Cortex of kidney (tissue), 1 donor: Measurements from ENCODE around the gene HSF2BP.
"Not testable (repeated sequence)": the region's sequence is repeated elsewhere in the genome, so short reads cannot be mapped to it uniquely, and the experiment has no call there.

Source experiments
- DNase-seq: peaks from one replicate; lab custom pipeline; 2025; lab: John Stamatoyannopoulos, UW

Gene HSF2BP

GRCh38 chr21:43687566-43688399 lies 28.5 kb upstream of the HSF2BP start:
- no peak for DNase-seq

GRCh38 chr21:43686811-43687565 lies 27.7 kb upstream of the HSF2BP start:
- DNase-seq, result no peak

GRCh38 chr21:43684424-43684823 lies 25.1 kb upstream of the HSF2BP start:
- no peak for DNase-seq

- DNase-seq, result no peak
These were observed 22.4 kb upstream of the HSF2BP start for GRCh38 chr21:43681650-43682049.

DNA sequence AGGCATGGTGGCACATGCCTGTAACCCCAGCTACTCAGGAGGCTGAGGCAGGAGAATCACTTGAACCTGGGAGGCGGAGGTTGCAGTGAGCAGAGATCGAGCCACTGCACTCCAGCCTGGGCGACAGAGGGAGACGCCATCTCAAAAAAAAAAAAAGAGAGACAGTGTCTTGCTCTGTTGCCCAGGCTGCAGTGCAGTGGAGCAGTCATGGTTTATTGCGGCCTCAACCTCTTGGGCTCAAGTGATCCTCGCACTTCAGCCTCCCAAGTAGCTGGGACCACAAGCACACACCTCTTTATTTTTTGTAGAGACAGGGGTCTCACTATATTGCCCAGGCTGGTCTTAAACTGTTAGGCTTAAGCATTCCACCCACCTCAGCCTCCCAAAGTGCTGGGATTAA lies 21.1 kb upstream of the HSF2BP start:
- DNase-seq, result not testable (repeated sequence)

DNA sequence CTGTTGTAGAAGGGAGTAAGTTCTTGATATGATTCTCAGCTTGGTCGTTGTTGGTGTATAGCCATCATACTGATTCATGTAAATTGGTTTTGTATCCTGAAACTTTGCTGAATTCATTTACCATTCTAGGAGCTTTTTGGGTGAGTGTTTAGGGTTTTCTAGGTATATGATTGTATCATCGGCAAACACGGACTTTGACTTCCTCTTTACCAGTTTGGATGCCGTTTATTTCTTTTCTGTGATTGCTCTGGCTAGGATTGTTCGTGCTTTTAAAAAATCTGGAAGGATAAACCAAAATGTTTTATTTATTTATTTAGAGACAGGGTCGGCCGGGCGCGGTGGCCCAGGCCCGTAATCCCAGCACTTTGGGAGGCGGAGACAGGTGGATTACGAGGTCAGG lies 20.7 kb upstream of the HSF2BP start:
- no peak for DNase-seq

GRCh38 chr21:43676391-43676790 lies 17.1 kb upstream of the HSF2BP start:
- no peak for DNase-seq

- DNase-seq, result no peak
These were observed 16.6 kb upstream of the HSF2BP start for GRCh38 chr21:43675871-43676270.

DNA sequence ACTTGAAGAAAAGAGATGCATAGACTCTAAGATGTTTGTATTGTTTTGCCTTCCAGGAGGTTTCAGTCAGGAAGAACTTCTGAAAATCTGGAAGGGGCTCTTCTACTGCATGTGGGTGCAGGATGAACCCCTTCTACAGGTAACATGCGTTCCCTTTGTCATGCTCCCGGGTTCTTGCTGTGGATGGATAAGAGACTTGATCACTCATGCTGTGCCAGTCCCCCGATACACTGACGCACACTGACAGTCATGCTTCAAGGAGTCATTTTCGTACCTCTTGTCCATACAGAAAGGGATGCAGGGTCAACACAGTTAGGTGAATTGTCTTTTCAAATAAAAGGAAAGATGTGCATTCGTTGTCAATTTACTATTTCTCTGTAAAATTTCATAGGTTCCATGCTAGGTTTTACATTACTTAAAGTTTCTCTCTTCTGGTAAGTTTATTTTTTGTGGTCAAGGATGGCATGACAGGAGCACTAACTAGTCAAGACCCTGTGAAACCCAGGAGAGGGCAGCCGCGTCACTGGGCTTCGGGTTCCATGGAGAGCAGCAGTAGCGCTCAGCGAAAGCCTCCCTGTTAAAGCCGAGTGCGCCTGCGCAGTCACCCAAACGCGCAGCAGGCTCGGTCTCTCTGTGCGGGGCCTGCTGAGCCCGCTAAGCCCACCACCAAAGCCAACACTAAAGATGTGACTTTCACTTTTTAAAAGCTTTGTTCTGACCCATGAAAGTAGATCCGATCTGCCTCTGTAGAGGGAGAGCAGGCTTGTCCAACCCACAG lies 10.7 kb upstream of the HSF2BP start:
- DNase-seq, result no peak

DNA sequence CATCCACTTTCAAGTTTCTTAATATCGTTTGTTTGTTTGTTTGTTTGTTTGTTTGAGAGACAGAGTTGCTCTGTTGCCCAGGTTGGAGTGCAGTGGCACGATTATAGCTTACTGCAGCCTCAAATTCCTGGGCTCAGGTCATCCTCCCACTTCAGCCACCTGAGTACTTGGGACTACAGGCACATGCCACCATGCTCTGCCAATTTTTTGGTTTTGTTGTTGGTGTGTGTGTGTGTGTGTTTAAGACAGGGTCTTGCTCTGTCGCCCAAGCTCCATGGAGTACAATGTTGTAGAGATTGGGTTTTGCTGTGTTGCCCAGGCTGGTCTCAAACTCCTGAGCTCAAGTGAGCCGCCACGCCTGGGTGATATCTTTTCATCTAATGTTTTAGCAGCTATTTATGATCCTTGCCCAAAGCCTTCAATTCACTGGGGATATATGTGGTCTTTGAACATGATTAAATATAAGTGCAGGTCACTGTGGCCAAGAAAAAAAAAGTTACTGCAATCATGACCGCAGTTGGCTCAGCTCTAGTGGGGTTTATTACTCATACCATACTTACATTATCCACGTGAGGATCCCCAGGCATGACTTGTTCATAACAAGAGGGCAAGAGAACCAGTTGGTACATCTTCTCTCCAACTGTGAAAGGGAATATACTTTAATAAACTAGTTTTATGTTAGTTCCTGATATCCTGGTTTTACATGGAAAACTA lies 8.1 kb upstream of the HSF2BP start:
- DNase-seq, result no peak

GRCh38 chr21:43665879-43666278 lies 6.6 kb upstream of the HSF2BP start:
- DNase-seq, result no peak

DNA sequence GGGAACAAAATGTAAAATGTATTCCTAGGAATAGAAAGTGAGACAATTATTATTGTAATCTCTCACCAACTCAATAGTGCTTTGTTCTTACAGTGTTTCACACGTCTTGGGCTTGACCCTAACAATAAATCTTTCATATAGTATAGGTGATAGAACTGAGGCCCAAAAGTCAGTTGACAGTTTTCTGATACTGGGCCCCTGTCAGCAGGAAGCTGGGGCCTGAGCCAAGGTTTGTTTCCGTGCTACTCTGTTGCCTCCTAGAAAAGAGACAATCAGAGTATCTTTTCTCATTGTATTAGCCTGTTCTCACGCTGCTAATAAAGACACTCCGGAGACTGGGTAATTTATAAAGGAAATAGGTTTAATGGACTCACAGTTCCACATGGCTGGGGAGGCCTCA lies 5.1 kb upstream of the HSF2BP start:
- no peak for DNase-seq

DNA sequence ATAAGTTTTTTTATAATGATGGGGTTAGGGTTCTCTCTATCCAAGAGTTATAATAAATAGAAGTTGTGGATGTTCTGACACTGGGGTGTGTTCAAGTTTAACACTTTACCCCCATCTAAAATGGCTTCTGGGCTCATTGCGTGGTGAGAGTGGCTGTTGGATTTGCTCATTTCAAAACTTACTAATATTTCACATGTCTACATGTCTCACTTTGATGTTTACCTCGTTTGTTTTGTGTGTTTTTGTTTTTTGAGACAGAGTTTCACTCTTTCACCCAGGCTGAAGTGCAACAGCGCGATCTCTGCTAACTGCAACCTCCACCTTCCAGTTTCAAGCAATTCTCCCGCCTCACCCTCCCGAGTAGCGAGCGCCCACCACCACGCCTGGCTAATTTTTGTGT lies 3.7 kb upstream of the HSF2BP start:
- DNase-seq, result no peak

GRCh38 chr21:43662286-43662685 lies 3.0 kb upstream of the HSF2BP start:
- DNase-seq, result no peak

DNA sequence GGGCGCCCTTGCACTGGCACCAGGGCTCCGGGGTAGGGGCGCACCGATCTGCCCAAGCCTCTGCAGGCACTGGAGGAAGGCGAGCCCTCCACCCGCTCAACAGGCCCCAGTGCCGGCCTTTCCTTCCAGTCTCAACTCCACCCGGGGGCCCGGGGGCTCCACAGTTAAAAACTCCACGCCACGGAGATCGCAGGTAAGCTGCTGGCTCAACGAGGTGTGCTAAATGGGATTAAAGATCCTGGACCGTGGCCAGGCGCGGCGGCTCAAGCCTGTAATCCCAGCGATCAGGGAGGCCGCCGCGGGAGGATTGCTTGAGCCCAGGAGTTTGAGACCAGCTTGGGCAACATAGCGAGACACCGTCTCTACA lies 536 bp downstream of the HSF2BP start:
- no peak for DNase-seq

GRCh38 chr21:43658088-43658741 lies 1.1 kb downstream of the HSF2BP start:
- DNase-seq, result no peak

DNA sequence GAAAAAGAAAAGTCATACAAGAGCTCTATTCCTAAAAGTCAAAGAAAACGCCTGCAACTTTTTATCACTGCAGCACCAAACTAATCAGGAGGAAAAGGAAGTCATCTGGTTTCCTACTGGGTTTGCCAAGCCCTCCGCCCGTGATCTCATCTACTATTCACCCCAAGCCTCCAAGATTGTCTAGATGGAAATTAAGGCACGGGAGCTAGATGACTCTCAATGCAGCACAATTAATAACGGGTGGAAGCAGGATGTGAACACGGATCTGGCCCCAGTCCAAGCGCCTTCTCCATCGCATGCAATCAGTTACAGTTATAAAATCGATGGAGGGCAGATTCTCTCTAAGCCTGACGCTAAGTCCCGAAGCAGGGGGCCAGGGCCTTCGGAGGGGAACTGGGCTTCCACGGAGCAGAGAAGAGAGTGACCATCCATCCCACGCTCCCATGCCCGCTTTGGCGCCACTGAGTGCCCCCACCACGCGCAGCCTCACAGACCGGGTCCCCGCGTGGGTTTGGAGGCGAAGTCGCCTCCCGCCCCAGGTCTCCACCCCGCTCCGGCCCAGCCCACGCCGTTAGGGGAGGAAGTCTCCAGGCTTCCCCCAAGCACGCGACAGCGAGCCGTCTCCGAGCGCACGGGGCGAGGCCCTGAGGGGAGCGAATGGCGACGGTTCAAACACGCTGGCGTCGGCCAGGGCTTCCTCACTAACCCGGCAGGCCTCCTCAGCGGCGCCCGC lies 1.8 kb downstream of the HSF2BP start:
- DNase-seq, result no peak

DNA sequence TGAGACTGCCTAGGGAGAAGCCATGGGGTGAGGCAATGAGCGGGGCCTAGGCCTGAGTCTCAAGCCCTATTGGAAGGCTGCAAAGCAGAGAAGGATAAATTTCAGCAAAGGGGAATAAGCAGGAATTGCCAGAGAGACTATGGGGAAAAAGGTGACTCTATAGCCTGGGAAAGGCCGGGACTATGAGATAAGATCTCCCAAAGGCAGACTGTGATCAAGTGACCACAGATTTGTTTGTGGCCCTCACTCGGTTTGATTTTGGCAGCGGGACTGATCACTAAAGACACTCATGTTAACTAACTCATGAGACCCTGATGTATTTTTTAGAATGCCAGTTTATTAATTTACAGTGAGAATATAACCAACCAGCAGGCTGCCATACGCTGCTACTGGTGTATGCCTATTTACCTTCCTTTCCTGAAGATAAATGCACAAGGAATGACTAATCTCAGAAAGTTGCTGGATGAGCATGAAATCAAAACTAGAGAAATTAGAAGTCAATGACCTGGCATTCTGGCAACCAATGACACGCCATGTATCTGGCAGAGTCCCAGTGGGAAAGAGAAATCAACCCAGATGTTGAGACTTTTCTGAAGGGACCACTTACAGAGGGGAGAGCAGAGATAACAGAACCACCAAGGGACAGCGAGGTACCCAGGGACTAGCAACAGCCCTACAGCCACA lies 4.3 kb downstream of the HSF2BP start:
- no peak for DNase-seq

GRCh38 chr21:43653626-43654025 lies 5.7 kb downstream of the HSF2BP start:
- no peak for DNase-seq

GRCh38 chr21:43652616-43653015 lies 6.7 kb downstream of the HSF2BP start:
- DNase-seq, result no peak
